DOHH2 (cell line): ENCODE results near the gene CLCN3.
"Not testable (repeated sequence)": the region's sequence is repeated elsewhere in the genome, so short reads cannot be mapped to it uniquely, and the experiment has no call there.

ENCODE experiments used
- H3F3A ChIP-seq: fragments of 200-600 bp; sonication (generic), shearing (Covaris generic); 2 replicates; pipeline ENCODE4 v1.6.0; 2016; ENCODE audit warnings: antibody characterized with exemption, mild to moderate bottlenecking; ENCODE audit not compliant: control insufficient read depth, insufficient read depth
- H3K27ac ChIP-seq: fragments of 200-600 bp; sonication (generic); 2 replicates; pipeline ENCODE4 v1.5.1; 2014; ENCODE audit warnings: low read depth, mild to moderate bottlenecking, low read length, moderate library complexity
- H3K27me3 ChIP-seq: fragments of 200-600 bp; sonication (generic); 2 replicates; pipeline ENCODE4 v1.6.1; 2014; ENCODE audit warnings: mild to moderate bottlenecking, low read length, mixed read lengths; ENCODE audit not compliant: control insufficient read depth
- H3K36me3 ChIP-seq: fragments of 200-600 bp; sonication (generic); 2 replicates; pipeline ENCODE4 v1.6.1; 2014; ENCODE audit warnings: mild to moderate bottlenecking, low read length, moderate library complexity, mixed read lengths; ENCODE audit not compliant: control insufficient read depth
- H3K4me1 ChIP-seq: fragments of 200-600 bp; sonication (generic); 2 replicates; pipeline ENCODE4 v1.6.1; 2014; ENCODE audit warnings: mild to moderate bottlenecking, low read length, mixed read lengths; ENCODE audit not compliant: control insufficient read depth
- H3K4me2 ChIP-seq: fragments of 200-600 bp; sonication (generic); 2 replicates; pipeline ENCODE4 v1.6.0; 2014; ENCODE audit warnings: mild to moderate bottlenecking, low read length, moderate library complexity
- H3K4me3 ChIP-seq: fragments of 200-600 bp; sonication (generic); 2 replicates; pipeline ENCODE4 v1.5.1; 2014; ENCODE audit warnings: mild to moderate bottlenecking, low read length, mixed read lengths
- H3K79me2 ChIP-seq: fragments of 200-600 bp; sonication (generic); 2 replicates; pipeline ENCODE4 v1.6.1; 2014; ENCODE audit warnings: mild to moderate bottlenecking, low read length, mixed read lengths; ENCODE audit not compliant: control insufficient read depth
- H3K9me2 ChIP-seq: fragments of 200-600 bp; sonication (generic); replicated peaks from 2 replicates; pipeline ENCODE4 v1.6.1; 2014; ENCODE audit warnings: mild to moderate bottlenecking, low read length, mixed read lengths; ENCODE audit not compliant: control insufficient read depth
- H3K9me3 ChIP-seq: fragments of 200-600 bp; sonication (generic); 2 replicates; pipeline ENCODE4 v1.6.1; 2014; ENCODE audit warnings: antibody characterized with exemption, low read length, mixed read lengths; ENCODE audit not compliant: control insufficient read depth, insufficient read depth
- H4K20me1 ChIP-seq: fragments of 200-600 bp; sonication (generic); 2 replicates; pipeline ENCODE4 v1.6.0; 2014; ENCODE audit warnings: low read depth, mild to moderate bottlenecking, antibody characterized with exemption, low read length, moderate library complexity; ENCODE audit not compliant: control insufficient read depth, insufficient read depth
- CTCF ChIP-seq: fragments of 200-600 bp; sonication (generic); IDR thresholded peaks from one replicate; pipeline ENCODE4 v1.5.1; 2014; ENCODE audit warnings: antibody characterized with exemption, mild to moderate bottlenecking, low read depth, low read length; ENCODE audit not compliant: poor library complexity, severe bottlenecking
- EZH2phosphoT487 ChIP-seq: fragments of 200-600 bp; sonication (generic); IDR thresholded peaks from 2 replicates; pipeline ENCODE4 v1.6.1; 2017; ENCODE audit warnings: borderline replicate concordance, mild to moderate bottlenecking, antibody characterized with exemption, low read length, moderate library complexity, mixed read lengths

Gene CLCN3

GRCh38 chr4:169675825-169676224, 55.4 kb downstream of the CLCN3 start:
- H3K27me3 ChIP-seq, result no peaks in the 10 kb centered on the region
- peaks cover 4% of the 10 kb centered on the region; the same call in 1 of the 2 replicates for H4K20me1 ChIP-seq
- H3K9me3 ChIP-seq, result no peaks in the 10 kb centered on the region
- no peak overlapping the region for H3K4me2 ChIP-seq
- H3K36me3 ChIP-seq, result peaks cover 7% of the 10 kb centered on the region
- TF ChIP-seq CTCF (no peak), EZH2phosphoT487 (no peak)
- peaks cover 23% of the 10 kb centered on the region; the same call in 1 of the 2 replicates for H3K79me2 ChIP-seq
- no peak overlapping the region for H3K27ac ChIP-seq
- no peaks in the 10 kb centered on the region for H3K9me2 ChIP-seq
- H3F3A ChIP-seq, result no peaks in the 10 kb centered on the region
- no peak overlapping the region for H3K4me3 ChIP-seq
- no peaks in the 10 kb centered on the region for H3K4me1 ChIP-seq

GRCh38 chr4:169677150-169677748, 56.9 kb downstream of the CLCN3 start:
- H3K4me1 ChIP-seq, result no peaks in the 10 kb centered on the region
- peaks cover 21% of the 10 kb centered on the region; the same call in 1 of the 2 replicates for H3K79me2 ChIP-seq
- H3K9me2 ChIP-seq, result no peaks in the 10 kb centered on the region
- H3F3A ChIP-seq, result 0 out of 2 replicates have a peak, but pooled peaks cover 4% of the 10 kb centered on the region
- H3K9me3 ChIP-seq, result no peaks in the 10 kb centered on the region
- peaks cover 4% of the 10 kb centered on the region; the same call in 1 of the 2 replicates for H4K20me1 ChIP-seq
- TF ChIP-seq CTCF (no peak), EZH2phosphoT487 (no peak)
- H3K36me3 ChIP-seq, result peaks cover 10% of the 10 kb centered on the region
- no peaks in the 10 kb centered on the region for H3K27me3 ChIP-seq
- no peak overlapping the region for H3K27ac ChIP-seq
- H3K4me2 ChIP-seq, result no peak overlapping the region
- H3K4me3 ChIP-seq, result no peak overlapping the region

- H3K36me3 ChIP-seq, result peaks cover 21% of the 10 kb centered on the region
- not testable (repeated sequence) for H3K4me3 ChIP-seq, H3K27me3 ChIP-seq, H3K9me2 ChIP-seq, H3F3A ChIP-seq, H3K4me2 ChIP-seq, H3K9me3 ChIP-seq, H4K20me1 ChIP-seq, H3K4me1 ChIP-seq, H3K27ac ChIP-seq
- H3K79me2 ChIP-seq, result peaks cover 21% of the 10 kb centered on the region; the same call in 1 of the 2 replicates
Measured at GRCh38 chr4:169678486-169678885, 58.1 kb downstream of the CLCN3 start.

GRCh38 chr4:169678951-169679591, 58.7 kb downstream of the CLCN3 start:
- not testable (repeated sequence) for H3K4me3 ChIP-seq, H3K4me1 ChIP-seq, H3K4me2 ChIP-seq, H4K20me1 ChIP-seq, H3K9me2 ChIP-seq, H3K27ac ChIP-seq, H3K27me3 ChIP-seq, H3K9me3 ChIP-seq, H3F3A ChIP-seq
- Histone ChIP-seq H3K36me3 (peaks cover 25% of the 10 kb centered on the region), H3K79me2 (peaks cover 17% of the 10 kb centered on the region; the same call in 1 of the 2 replicates)
